Stimulated activated CD4-positive, alpha-beta T cell treated with anti-CD3 and anti-CD28 coated beads, Interleukin-1b, Interleukin-23, amount 100 ng/mL, for 48 hours (primary cell): Measurements from ENCODE around the gene TNS2.

Experiments
- DNase-seq: peaks from one replicate; pipeline ENCODE4 v3.0.0-alpha.2; 2020

The TNS2 gene

GRCh38 chr12:53042607-53043454, 7.0 kb upstream of the TNS2 start:
- no peak for DNase-seq

- DNase-seq = no peak
Measured at GRCh38 chr12:53044052-53044581, 5.7 kb upstream of the TNS2 start.

- no peak for DNase-seq
Measured at GRCh38 chr12:53044896-53045695, 4.8 kb upstream of the TNS2 start.

- no peak for DNase-seq
Measured at GRCh38 chr12:53045696-53046045, 4.2 kb upstream of the TNS2 start.

GRCh38 chr12:53046655-53047220, 3.1 kb upstream of the TNS2 start:
- DNase-seq = peak; percentile 44

GRCh38 chr12:53047221-53048032, 2.4 kb upstream of the TNS2 start:
- DNase-seq = peak; percentile 45

- no peak for DNase-seq
Measured at GRCh38 chr12:53048033-53048779, 1.7 kb upstream of the TNS2 start.

GRCh38 chr12:53048780-53049401, 974 bp upstream of the TNS2 start:
- no peak for DNase-seq

- no peak for DNase-seq
Measured at GRCh38 chr12:53050426-53051057, 677 bp downstream of the TNS2 start.

GRCh38 chr12:53051058-53051880, 1.4 kb downstream of the TNS2 start:
- no peak for DNase-seq

GRCh38 chr12:53051881-53052412, 2.1 kb downstream of the TNS2 start:
- no peak for DNase-seq

GRCh38 chr12:53052419-53053217, 2.8 kb downstream of the TNS2 start:
- DNase-seq = no peak

- DNase-seq = peak; percentile 47
Measured at GRCh38 chr12:53053218-53054111, 3.6 kb downstream of the TNS2 start.

GRCh38 chr12:53054112-53054878, 4.4 kb downstream of the TNS2 start:
- DNase-seq = peak; percentile 94

GRCh38 chr12:53055471-53056266, 5.8 kb downstream of the TNS2 start:
- DNase-seq = no peak

- DNase-seq = no peak
Measured at GRCh38 chr12:53056296-53056695, 6.4 kb downstream of the TNS2 start.
